ENCODE measurements around the gene MAPKAP1.

MAPKAP1 gene

DNA sequence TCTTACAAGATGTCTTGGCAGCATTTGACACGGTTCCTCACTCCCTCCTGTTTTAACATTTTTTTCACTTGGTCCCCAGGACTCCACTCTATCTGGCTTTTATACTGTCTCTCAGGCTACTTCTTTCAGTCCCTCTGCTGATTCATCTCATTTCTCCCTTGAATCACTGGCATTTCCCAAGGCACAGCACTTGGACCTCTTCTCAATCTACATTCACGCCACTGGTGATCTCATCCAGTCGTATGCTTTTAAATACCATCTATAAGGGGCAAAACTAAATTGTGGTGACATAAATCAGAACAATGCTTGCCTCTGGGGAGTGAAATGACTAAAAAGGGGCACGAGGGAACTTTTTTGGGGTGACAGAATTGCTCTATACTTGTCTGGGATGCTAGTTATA lies 47.1 kb downstream of the MAPKAP1 start:
- TF ChIP-seq, protein P1, sequence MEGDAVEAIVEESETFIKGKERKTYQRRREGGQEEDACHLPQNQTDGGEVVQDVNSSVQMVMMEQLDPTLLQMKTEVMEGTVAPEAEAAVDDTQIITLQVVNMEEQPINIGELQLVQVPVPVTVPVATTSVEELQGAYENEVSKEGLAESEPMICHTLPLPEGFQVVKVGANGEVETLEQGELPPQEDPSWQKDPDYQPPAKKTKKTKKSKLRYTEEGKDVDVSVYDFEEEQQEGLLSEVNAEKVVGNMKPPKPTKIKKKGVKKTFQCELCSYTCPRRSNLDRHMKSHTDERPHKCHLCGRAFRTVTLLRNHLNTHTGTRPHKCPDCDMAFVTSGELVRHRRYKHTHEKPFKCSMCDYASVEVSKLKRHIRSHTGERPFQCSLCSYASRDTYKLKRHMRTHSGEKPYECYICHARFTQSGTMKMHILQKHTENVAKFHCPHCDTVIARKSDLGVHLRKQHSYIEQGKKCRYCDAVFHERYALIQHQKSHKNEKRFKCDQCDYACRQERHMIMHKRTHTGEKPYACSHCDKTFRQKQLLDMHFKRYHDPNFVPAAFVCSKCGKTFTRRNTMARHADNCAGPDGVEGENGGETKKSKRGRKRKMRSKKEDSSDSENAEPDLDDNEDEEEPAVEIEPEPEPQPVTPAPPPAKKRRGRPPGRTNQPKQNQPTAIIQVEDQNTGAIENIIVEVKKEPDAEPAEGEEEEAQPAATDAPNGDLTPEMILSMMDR (IDR thresholded peaks at IDR 0.05; ENCODE audit: low read length, missing control alignments), result no peak
- DNase-seq (ENCODE audit: low read depth), result peak; percentile 78
- no peak overlapping the region for H3K4me3 ChIP-seq (replicated peaks; ENCODE audit: low read depth, low read length)

DNA sequence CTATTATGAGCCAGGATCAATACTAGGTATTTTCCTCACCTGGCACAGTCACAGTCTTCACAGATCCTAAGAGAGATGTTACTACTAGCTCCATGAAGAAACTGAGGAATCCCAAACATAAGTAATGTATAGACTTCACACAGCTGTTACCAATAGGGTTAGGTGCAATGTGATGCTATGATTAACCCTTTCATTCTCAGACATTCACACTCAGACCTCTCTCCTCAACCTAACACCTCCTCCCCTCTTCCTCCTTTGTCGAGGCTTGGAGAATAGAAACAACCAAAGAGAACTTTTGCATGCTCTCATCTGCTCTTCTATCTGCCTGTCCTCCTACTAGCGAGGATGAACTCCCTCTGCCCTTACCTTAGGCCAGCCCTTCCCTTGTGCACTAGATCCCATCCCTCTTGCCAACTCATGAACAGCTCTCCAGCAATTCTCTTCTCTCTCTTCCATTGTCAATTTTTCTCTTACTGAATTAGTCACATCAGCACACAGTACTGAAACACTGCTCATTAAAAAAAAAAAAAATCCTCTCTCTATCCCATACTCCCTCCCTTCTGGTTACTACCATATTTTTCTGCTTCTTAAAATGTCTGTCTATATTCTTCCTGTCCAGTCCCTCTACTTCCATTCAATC lies 47.7 kb downstream of the MAPKAP1 start:
- DNase-seq (ENCODE audit: low read depth), result no peak
- TF ChIP-seq, protein P1 (IDR thresholded peaks at IDR 0.05; ENCODE audit: low read length, missing control alignments), result no peak
- no peak overlapping the region for H3K4me3 ChIP-seq (replicated peaks; ENCODE audit: low read depth, low read length)

DNA sequence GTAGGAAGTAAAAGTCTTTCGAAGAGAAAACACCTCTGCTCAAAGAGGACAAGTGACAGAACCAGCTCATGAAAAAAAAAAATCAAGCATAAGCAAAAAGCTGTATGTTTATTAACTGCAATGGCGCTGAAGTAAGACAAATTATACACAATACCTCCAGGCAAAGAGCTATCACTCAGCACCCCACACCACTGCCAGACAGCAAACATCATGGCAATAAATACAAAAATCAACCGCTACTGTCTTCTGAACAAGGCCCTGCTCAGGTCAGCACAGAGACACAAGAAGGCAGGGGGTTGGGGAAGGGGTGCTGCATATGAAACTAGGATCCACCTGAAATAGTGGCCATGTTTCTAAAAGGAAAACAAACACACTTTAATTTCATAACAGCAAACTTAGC lies 50.4 kb downstream of the MAPKAP1 start:
- TF ChIP-seq, protein P1 (IDR thresholded peaks at IDR 0.05; ENCODE audit: low read length, missing control alignments), result no peak
- H3K4me3 ChIP-seq (replicated peaks; ENCODE audit: low read depth, low read length), result no peak overlapping the region
- DNase-seq (ENCODE audit: low read depth), result no peak

DNA sequence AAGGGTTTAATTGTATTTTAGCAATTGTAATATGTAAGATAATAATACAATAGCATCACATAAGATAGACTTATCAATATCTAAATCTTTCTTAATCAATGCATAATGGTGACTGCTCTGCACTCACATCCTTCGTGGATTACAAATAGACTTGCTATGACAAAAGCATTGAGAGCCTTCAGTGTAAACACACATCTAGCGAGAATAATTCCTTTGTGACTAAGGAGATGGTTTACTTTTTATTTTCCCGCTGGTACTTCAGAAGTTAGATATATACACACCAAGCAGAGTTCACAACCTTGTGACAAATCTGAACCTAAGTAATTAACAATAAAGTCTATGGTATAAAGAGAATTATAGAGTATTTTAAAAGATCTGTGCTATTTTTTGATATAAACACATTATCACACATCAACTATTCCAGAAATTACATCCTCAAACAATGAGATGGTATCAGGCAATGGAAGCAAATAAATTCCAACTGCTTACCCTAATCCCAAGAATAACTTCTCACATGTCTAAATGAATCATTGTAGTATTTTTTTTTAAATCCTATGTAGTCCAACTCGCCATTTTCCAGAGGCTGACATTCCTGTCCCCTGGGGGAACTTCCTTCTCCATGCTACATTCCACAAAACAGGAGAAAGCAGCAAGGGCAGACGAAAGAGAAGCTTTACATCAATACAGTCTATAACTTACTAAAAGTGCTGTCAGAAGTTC lies 51.2 kb downstream of the MAPKAP1 start:
- H3K4me3 ChIP-seq (replicated peaks; ENCODE audit: low read depth, low read length), result no peak overlapping the region
- no peak for DNase-seq (ENCODE audit: low read depth)

DNA sequence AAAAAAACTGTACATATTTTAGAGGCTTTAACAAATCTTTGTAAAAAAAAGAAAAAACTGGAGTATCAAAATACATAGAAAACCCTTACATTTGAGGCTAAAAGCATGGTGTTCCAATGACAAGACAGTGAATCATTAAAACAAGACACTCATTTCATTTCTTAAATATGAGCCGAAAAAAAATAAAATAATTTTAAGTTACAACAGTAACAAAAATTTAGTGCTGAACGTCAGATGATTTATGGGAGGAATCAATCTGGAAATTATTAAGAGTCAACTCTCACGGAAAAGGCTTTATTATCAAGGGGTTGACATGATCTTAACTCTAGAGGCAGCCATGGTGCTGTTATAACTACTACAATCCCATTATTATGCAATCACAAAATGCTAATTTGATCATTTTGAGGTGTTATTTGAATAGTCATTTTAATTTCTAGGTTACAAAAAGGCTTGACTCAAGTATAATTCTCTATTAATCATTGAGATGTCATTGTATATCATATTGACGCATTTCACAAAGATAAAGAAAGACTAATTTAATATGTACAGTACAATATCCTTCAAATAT lies 51.9 kb downstream of the MAPKAP1 start:
- no peak for DNase-seq (ENCODE audit: low read depth)
- TF ChIP-seq, protein P1 (IDR thresholded peaks at IDR 0.05; ENCODE audit: low read length, missing control alignments), result no peak
- no peak overlapping the region for H3K4me3 ChIP-seq (replicated peaks; ENCODE audit: low read depth, low read length)

More for the DNA sequence above, 51.2 kb downstream of the MAPKAP1 start:
- TF ChIP-seq, protein P1 (IDR thresholded peaks at IDR 0.05; ENCODE audit: low read length, missing control alignments), result no peak

DNA sequence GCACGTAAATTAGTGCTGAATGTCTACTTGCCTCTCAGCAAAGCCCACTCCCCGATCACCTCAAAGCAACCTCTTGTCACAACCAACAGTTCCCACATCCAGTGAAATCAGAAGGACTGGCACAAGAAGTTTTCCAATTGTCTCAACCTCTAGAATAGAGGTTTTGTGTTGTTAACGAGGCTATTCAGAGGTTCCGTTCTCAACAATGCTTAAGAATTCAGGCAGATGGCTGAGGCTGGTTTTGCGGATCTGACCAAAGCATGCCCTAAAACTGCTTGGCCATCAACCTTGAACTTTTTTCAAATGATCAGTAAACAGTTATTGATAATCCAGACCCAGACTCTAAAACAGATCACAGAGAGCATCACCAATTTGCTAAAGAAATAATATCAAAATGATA lies 52.9 kb downstream of the MAPKAP1 start:
- TF ChIP-seq, protein P1 (IDR thresholded peaks at IDR 0.05; ENCODE audit: low read length, missing control alignments), result no peak
- no peak overlapping the region for H3K4me3 ChIP-seq (replicated peaks; ENCODE audit: low read depth, low read length)
- no peak for DNase-seq (ENCODE audit: low read depth)
